HepG2 (cell line): Measurements from ENCODE around the gene ZNRD2. TPM values are rescaled to one million over a fixed set of nuclear protein-coding genes. Genes with fewer than 3 reads are reported as not detected.
A peak's percentile ranks its signal among the peaks of the same experiment; 100 is the strongest.

Experiments
- ATAC-seq: fragments of 200-7000 bp; cut with Tn5 transposase; 3 replicates; pipeline ENCODE4 v1.9.1; 2020; ENCODE audit warnings: mild to moderate bottlenecking, moderate library complexity
- BruUV-seq: library from RNA; stranded (reverse); fragments of 400-500 nt; replicated peaks from 2 replicates; lab custom pipeline; 2021; lab: Mats Ljungman, UMichigan
- CTCF ChIA-PET: fragments of 300-600 bp; formaldehyde crosslinking; extraction: SDS; loops from one replicate; lab custom pipeline; 2021; ENCODE audit warnings: low total read pairs, inconsistent platforms, low intra/inter-chr PET ratio; lab: Yijun Ruan, JAX
- POLR2A ChIA-PET: fragments of 350-600 bp; sonication (Branson Sonifier 250); formaldehyde crosslinking; loops from one replicate; lab custom pipeline; 2020; ENCODE audit warnings: antibody characterized with exemption, inconsistent platforms; lab: Yijun Ruan, JAX
- DNase-seq: peaks from one replicate; pipeline ENCODE4 v3.0.0-alpha.2; 2015; ENCODE audit warnings: low spot score
- FAIRE-seq: peaks from 3 replicates; lab custom pipeline; 2011; peaks lifted over from hg19 to GRCh38; lab: Jason Lieb, UNC
- H2AFZ ChIP-seq: one replicate; pipeline ENCODE4 v1.6.1; 2011; ENCODE audit warnings: low read length, inconsistent platforms
- H3K27ac ChIP-seq: fragments of 300-600 bp; 3 replicates; pipeline ENCODE4 v1.8.0; 2011; ENCODE audit warnings: mixed run types, mild to moderate bottlenecking, mixed read lengths, low read length, inconsistent platforms; ENCODE audit not compliant: insufficient read depth; ENCODE audit errors: extremely low read length
- H3K27me3 ChIP-seq, 2 experiments: fragments of 200-600 bp in 1 of 2; 2 replicates in 1 of 2; 3 replicates in 1 of 2; pipeline versions ENCODE4 v1.6.0 to v1.8.0; 2011; ENCODE audit warnings: low read length in 2 of 2, mild to moderate bottlenecking in 2 of 2, moderate library complexity in 2 of 2, inconsistent platforms in 1 of 2; ENCODE audit not compliant: insufficient read depth in 2 of 2, control insufficient read depth in 1 of 2
- H3K36me3 ChIP-seq, 2 experiments: fragments of 200-600 bp in 1 of 2; replicated peaks in 1 of 2; 2 replicates in 1 of 2; 3 replicates in 1 of 2; pipeline versions ENCODE4 v1.5.1 to v1.8.0; 2011; ENCODE audit warnings: low read length in 2 of 2, inconsistent platforms in 1 of 2; ENCODE audit not compliant: insufficient read depth in 2 of 2, control insufficient read depth in 1 of 2
- H3K4me1 ChIP-seq: 2 replicates; pipeline ENCODE4 v1.5.1; 2012; ENCODE audit warnings: low read length, inconsistent platforms; ENCODE audit not compliant: insufficient read depth
- H3K4me2 ChIP-seq: 2 replicates; pipeline ENCODE4 v1.6.0; 2011; ENCODE audit warnings: low read depth, low read length, inconsistent platforms
- H3K4me3 ChIP-seq, 3 experiments: fragments of 200-600 bp in 1 of 3; sonication (generic), shearing (Covaris generic) in 1 of 3; replicated peaks in 1 of 3; 2 replicates each; pipeline ENCODE4 v1.5.1; 2011 to 2016; ENCODE audit warnings: low read length in 3 of 3, inconsistent platforms in 2 of 3, low read depth in 2 of 3, mild to moderate bottlenecking in 2 of 3, control low read depth in 1 of 3, mixed read lengths in 1 of 3; ENCODE audit not compliant: insufficient read depth in 1 of 3
- H3K79me2 ChIP-seq: one replicate; pipeline ENCODE4 v1.6.1; 2011; ENCODE audit warnings: low read length, inconsistent platforms; ENCODE audit not compliant: insufficient read depth
- H3K9ac ChIP-seq: 2 replicates; pipeline ENCODE4 v1.6.0; 2011; ENCODE audit warnings: mild to moderate bottlenecking, low read depth, low read length, inconsistent platforms; ENCODE audit not compliant: insufficient read depth
- H3K9me3 ChIP-seq: 2 replicates; pipeline ENCODE4 v1.5.1; 2012; ENCODE audit warnings: mild to moderate bottlenecking, low read length
- H4K20me1 ChIP-seq: 2 replicates; pipeline ENCODE4 v1.6.0; 2011; ENCODE audit warnings: inconsistent platforms, mild to moderate bottlenecking, low read length, moderate library complexity; ENCODE audit not compliant: insufficient read depth
- AGO1 ChIP-seq: fragments of 200-400 bp; formaldehyde crosslinking; IDR thresholded peaks from 2 replicates; pipeline ENCODE4 v1.6.1; 2017; ENCODE audit warnings: mild to moderate bottlenecking, low read depth, low read length, moderate library complexity; ENCODE audit not compliant: poor library complexity, severe bottlenecking
- EHMT2 ChIP-seq: fragments of 200-600 bp; sonication (generic); IDR thresholded peaks from 2 replicates; pipeline ENCODE4 v1.7.0; 2017; ENCODE audit warnings: antibody characterized with exemption, low read depth, low read length, borderline replicate concordance
- HOXA3 ChIP-seq: sonication (generic); formaldehyde crosslinking; IDR thresholded peaks from 2 replicates; pipeline ENCODE4 v1.5.0; 2020; ENCODE audit warnings: missing genetic modification reagents
- MATR3 ChIP-seq: sonication (generic); formaldehyde crosslinking; IDR thresholded peaks from 2 replicates; pipeline ENCODE4 v1.4.0; 2020; ENCODE audit warnings: missing genetic modification reagents
- PCBP1 ChIP-seq: fragments of 200-400 bp; formaldehyde crosslinking; IDR thresholded peaks from 2 replicates; pipeline ENCODE4 v1.6.1; 2017; ENCODE audit warnings: mild to moderate bottlenecking, low read depth, low read length, borderline replicate concordance
- RBFOX2 ChIP-seq: fragments of 200-400 bp; formaldehyde crosslinking; IDR thresholded peaks from 2 replicates; pipeline ENCODE4 v1.6.1; 2017; ENCODE audit warnings: low read depth, mild to moderate bottlenecking, low read length
- TSC22D2 ChIP-seq: sonication (generic); formaldehyde crosslinking; IDR thresholded peaks from 2 replicates; pipeline ENCODE4 v1.5.1; 2020; ENCODE audit warnings: missing genetic modification reagents, mild to moderate bottlenecking, borderline replicate concordance
- U2AF1 ChIP-seq: fragments of 200-400 bp; formaldehyde crosslinking; optimal IDR thresholded peaks from 2 replicates; pipeline ENCODE3; 2017; ENCODE audit warnings: mild to moderate bottlenecking, low read depth, low read length
- ZNF496 ChIP-seq: sonication (generic); formaldehyde crosslinking; IDR thresholded peaks from 2 replicates; pipeline ENCODE4 v1.8.1; 2023; ENCODE audit warnings: mild to moderate bottlenecking, moderate library complexity, missing genetic modification reagents; ENCODE audit not compliant: insufficient replicate concordance
- ZNF720 ChIP-seq: sonication (generic); formaldehyde crosslinking; IDR thresholded peaks from 2 replicates; pipeline ENCODE4 v1.4.0; 2020; ENCODE audit warnings: missing genetic modification reagents
- WGBS: methylation state at CpG from one replicate; pipeline ENCODE4 v1.1.6; 2017; ENCODE audit warnings: low lambda C conversion rate; 5-methylcytosine and 5-hydroxymethylcytosine counted together
- in situ Hi-C: cut with HindIII; loops from 2 replicates; pipeline ENCODE4 v1.10.0; 2017; ENCODE audit warnings: low pct_unique_long_range_greater_than_20kb; ENCODE audit not compliant: extremely low pct_ligation_motif_present
- intact Hi-C: fragments of 100-400 bp; cut with micrococcal nuclease; formaldehyde crosslinking; loops from one replicate; pipeline ENCODE4 v1.10.0; 2022; ENCODE audit not compliant: unreplicated experiment
- polyA plus RNA-seq, 8 experiments: library from polyadenylated mRNA; depleted of rRNA in 3 of 8; stranded (reverse) in 7 of 8; unstranded in 1 of 8; fragments of >200 nt; fragmentation: Illumina TruSeq in 4 of 8; extraction: Trizol in 4 of 8; gene quantifications; 2 replicates each; pipeline versions ENCODE4 v1.2.1 to v1.2.3, GENCODE V29; 2011 to 2016; ENCODE audit warnings: low read depth in 4 of 8, missing spikeins in 1 of 8, mixed read lengths in 1 of 8; ENCODE audit not compliant: insufficient read depth in 1 of 8
- total RNA-seq, 5 experiments: library from RNA; depleted of rRNA; stranded (reverse); fragments of >200 nt; fragmentation: Illumina TruSeq; extraction: Trizol; gene quantifications; 2 replicates each; pipeline ENCODE4 v1.2.3, GENCODE V29; 2016; ENCODE audit warnings: low read depth in 1 of 5

Gene ZNRD2
- total and polyA plus RNA-seq, 2 of the 13 experiments (the other 11 are each of a cell fraction or from before 2014, with no cell fraction given) = 29.2 to 34.0 TPM

- no peak for TF ChIP-seq ZNF496 (CRISPR knock-in tag)
- no peak for TF ChIP-seq TSC22D2 (CRISPR knock-in tag)
- no peak for TF ChIP-seq ZNF720 (CRISPR knock-in tag)
- TF ChIP-seq MATR3 (CRISPR knock-in tag) = no peak
Observed at GRCh38 chr11:65604258-65604657, 34.0 kb downstream of the ZNRD2 start (continued).

DNA sequence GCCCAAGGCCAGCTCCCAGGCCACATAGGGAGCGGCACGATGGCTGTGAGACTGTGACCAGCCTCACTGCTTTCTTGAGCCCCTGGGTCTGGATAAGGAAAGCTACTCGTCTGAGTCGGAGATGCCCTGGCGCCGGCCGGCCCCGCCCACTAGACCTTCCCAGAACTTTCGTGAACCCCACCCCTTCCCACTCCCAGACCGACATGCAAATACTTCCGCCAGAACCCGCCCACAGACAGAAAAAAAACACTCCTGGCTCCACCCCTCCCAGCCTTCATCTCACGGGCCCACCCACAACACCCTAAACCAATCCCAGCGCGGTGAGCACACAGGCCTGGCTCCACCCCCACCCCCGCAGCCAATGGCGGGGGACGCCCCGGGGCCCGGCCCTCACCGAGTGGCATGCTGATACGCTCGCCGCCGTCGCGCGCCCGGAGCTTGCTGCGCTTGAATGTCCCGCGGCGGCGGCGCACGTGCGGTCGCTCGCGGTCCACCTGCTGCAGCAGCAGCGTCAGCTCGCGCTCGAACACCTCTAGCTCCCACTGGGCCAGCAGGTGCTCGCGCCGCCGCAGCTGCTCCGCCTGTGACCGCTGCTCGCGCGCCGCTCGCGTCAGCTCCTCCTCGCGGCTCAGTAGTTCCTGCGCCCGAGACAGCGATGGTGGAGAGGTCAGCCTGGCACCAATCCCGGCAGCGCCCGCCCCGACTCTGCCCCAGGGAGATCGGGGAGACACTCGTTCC lies 36.8 kb downstream of the ZNRD2 start:
- intact Hi-C loops = no loop called here
- Histone ChIP-seq H4K20me1 (peaks cover 7% of the 10 kb centered on the region; the same call in 1 of the 2 replicates), H3K9me3 (no peaks in the 10 kb centered on the region), H2AFZ (no peak overlapping the region), H3K4me1 (peaks cover 27% of the 10 kb centered on the region), H3K27ac (no peak overlapping the region), H3K36me3 (peaks cover 29 to 75% of the 10 kb centered on the region in 2 experiments), H3K4me2 (no peak overlapping the region), H3K79me2 (peaks cover 26% of the 10 kb centered on the region), H3K27me3 (no peaks in the 10 kb centered on the region), H3K9ac (no peak overlapping the region), H3K4me3 (no peak overlapping the region)
- no TSS peak for BruUV-seq
- ChIA-PET POLR2A (interaction anchor here (1.2 kb wide), 1 partner anchor 8 kb away, joined by 6 read pairs; the partner anchor contains the start of gene PCNX3), CTCF (no interaction called here)
- WGBS = 99% methylated on average over 63 of the region's 67 CpGs
- in situ Hi-C loops = no loop called here
- no peak for FAIRE-seq
- ATAC-seq = peak; percentile 7; the same call in 2 of the 3 replicates
- DNase-seq = no peak
- peak; percentile 84 for TF ChIP-seq RBFOX2
- no peak for TF ChIP-seq U2AF1
- 0 out of 2 replicates have a peak, but pooled peaks have one; percentile 25 for TF ChIP-seq HOXA3
- 0 out of 2 replicates have a peak, but pooled peaks have one; percentile 50 for TF ChIP-seq PCBP1
- TF ChIP-seq EHMT2 = no peak
- peak; percentile 21 for TF ChIP-seq AGO1
